K562 (cell line): ENCODE data around the gene HOXC10. TPM values are rescaled to one million over a fixed set of nuclear protein-coding genes. Genes with fewer than 3 reads are reported as not detected.

Experiments used
- ATAC-seq: fragments of 200-7000 bp; cut with Tn5 transposase; 3 replicates; pipeline ENCODE4 v1.9.1; 2020; ENCODE audit warnings: moderate library complexity
- Bru-seq: library from RNA; stranded (reverse); fragments of 400-500 nt; gene quantifications from one replicate; lab custom pipeline; 2021; lab: Mats Ljungman, UMichigan
- BruChase-seq, 2 experiments: library from RNA; stranded (reverse); fragments of 400-500 nt; gene quantifications; one replicate each; lab custom pipeline; 2021; lab: Mats Ljungman, UMichigan
- BruUV-seq: library from RNA; stranded (reverse); fragments of 400-500 nt; replicated peaks from 2 replicates; lab custom pipeline; 2021; lab: Mats Ljungman, UMichigan
- CTCF ChIA-PET: fragments of 300-600 bp; formaldehyde crosslinking; extraction: SDS; loops from one replicate; lab custom pipeline; 2021; ENCODE audit warnings: low intra/inter-chr PET ratio; lab: Yijun Ruan, JAX
- POLR2A ChIA-PET: fragments of 300-600, 350-650 bp; sonication (Branson Sonifier 250); formaldehyde crosslinking; extraction: SDS; loops from one replicate; lab custom pipeline; 2021; ENCODE audit warnings: antibody characterized with exemption, inconsistent platforms; lab: Yijun Ruan, JAX
- DNase-seq, 4 experiments: peaks; one replicate each; pipeline versions ENCODE4 v3.0.0 to v3.0.0-alpha.2; 2011 to 2018; ENCODE audit warnings: low spot score in 3 of 4, mixed read lengths in 3 of 4; ENCODE audit errors: extremely low read depth in 1 of 4
- FAIRE-seq: peaks from 2 replicates; lab custom pipeline; 2011; peaks lifted over from hg19 to GRCh38; lab: Jason Lieb, UNC
- H2AFZ ChIP-seq: 2 replicates; pipeline ENCODE4 v1.6.0; 2011; ENCODE audit warnings: low read depth, low read length, control low read depth, inconsistent platforms
- H3K27ac ChIP-seq: fragments of 200-600 bp; 3 replicates; pipeline ENCODE4 v1.8.0; 2011; ENCODE audit warnings: low read depth, mild to moderate bottlenecking, control low read depth, inconsistent platforms, low read length, moderate library complexity, mixed read lengths; ENCODE audit errors: extremely low read depth
- H3K27me3 ChIP-seq, 2 experiments: fragments of 300-600 bp in 1 of 2; 2 replicates in 1 of 2; 3 replicates in 1 of 2; pipeline versions ENCODE4 v1.6.0 to v1.8.0; 2011; ENCODE audit warnings: inconsistent platforms in 2 of 2, low read length in 2 of 2, mild to moderate bottlenecking in 1 of 2, mixed read lengths in 1 of 2, moderate library complexity in 1 of 2; ENCODE audit not compliant: control insufficient read depth in 2 of 2, insufficient read depth in 2 of 2
- H3K36me3 ChIP-seq: fragments of 300-600 bp; 3 replicates; pipeline ENCODE4 v1.8.0; 2011; ENCODE audit warnings: mild to moderate bottlenecking, low read length, inconsistent platforms; ENCODE audit not compliant: control insufficient read depth, insufficient read depth
- H3K4me1 ChIP-seq, 2 experiments: fragments of 200-600 bp in 1 of 2; replicated peaks in 1 of 2; 2 replicates in 1 of 2; 3 replicates in 1 of 2; pipeline versions ENCODE4 v1.5.1 to v1.8.0; 2011; ENCODE audit warnings: inconsistent platforms in 2 of 2, low read length in 2 of 2, mild to moderate bottlenecking in 1 of 2, mixed read lengths in 1 of 2, moderate library complexity in 1 of 2; ENCODE audit not compliant: control insufficient read depth in 2 of 2, insufficient read depth in 2 of 2
- H3K4me2 ChIP-seq: 2 replicates; pipeline ENCODE4 v1.6.1; 2011; ENCODE audit warnings: low read length, control low read depth, inconsistent platforms, mixed read lengths; ENCODE audit not compliant: insufficient read depth
- H3K4me3 ChIP-seq: fragments of 200-600 bp; sonication (generic), shearing (Covaris generic); 2 replicates; pipeline ENCODE4 v1.5.1; 2016; ENCODE audit warnings: control low read depth, inconsistent platforms
- H3K79me2 ChIP-seq: fragments of 200-600 bp; 3 replicates; pipeline ENCODE4 v1.8.0; 2011; ENCODE audit warnings: low read length, inconsistent platforms; ENCODE audit not compliant: control insufficient read depth, insufficient read depth
- H3K9ac ChIP-seq, 2 experiments: 2 replicates each; pipeline versions ENCODE4 v1.6.0 to v1.6.1; 2011; ENCODE audit warnings: low read depth in 2 of 2, low read length in 2 of 2, control low read depth in 1 of 2, inconsistent platforms in 1 of 2, mild to moderate bottlenecking in 1 of 2, mixed read lengths in 1 of 2; ENCODE audit not compliant: insufficient read depth in 1 of 2
- H3K9me1 ChIP-seq: one replicate; pipeline ENCODE4 v1.6.0; 2011; ENCODE audit warnings: inconsistent platforms, mild to moderate bottlenecking, low read length, moderate library complexity; ENCODE audit not compliant: control insufficient read depth, insufficient read depth
- H3K9me3 ChIP-seq: replicated peaks from 2 replicates; pipeline ENCODE4 v1.5.1; 2011; ENCODE audit warnings: low read depth, low read length, inconsistent platforms; ENCODE audit not compliant: control insufficient read depth, insufficient read depth
- H4K20me1 ChIP-seq: replicated peaks from 2 replicates; pipeline ENCODE4 v1.6.1; 2011; ENCODE audit warnings: low read length, inconsistent platforms, mixed read lengths; ENCODE audit not compliant: control insufficient read depth, insufficient read depth
- ESRRB ChIP-seq: fragments of 250-450 bp; sonication (Bioruptor Pico); IDR thresholded peaks from 2 replicates; pipeline ENCODE4 v1.5.0; 2020; ENCODE audit warnings: mild to moderate bottlenecking, moderate library complexity, borderline replicate concordance
- KHSRP ChIP-seq: fragments of 450-650 bp; IDR thresholded peaks from 2 replicates; pipeline ENCODE4 v1.6.1; 2017
- LCOR ChIP-seq: sonication (generic); formaldehyde crosslinking; IDR thresholded peaks from 2 replicates; pipeline ENCODE4 v1.8.0; 2022; ENCODE audit warnings: mild to moderate bottlenecking, missing genetic modification reagents
- NCOA2 ChIP-seq, 2 experiments: fragments of 450-650 bp; IDR thresholded peaks; 2 replicates each; pipeline ENCODE4 v1.6.1; 2018; ENCODE audit warnings: mild to moderate bottlenecking in 2 of 2, moderate library complexity in 1 of 2; ENCODE audit not compliant: partially characterized antibody in 2 of 2
- RB1 ChIP-seq: fragments of 450-650 bp; IDR thresholded peaks from 2 replicates; pipeline ENCODE4 v1.6.1; 2017; ENCODE audit warnings: low read depth, mild to moderate bottlenecking
- REST ChIP-seq, 2 experiments: fragments of 450-650 bp; formaldehyde crosslinking in 1 of 2; IDR thresholded peaks; 2 replicates each; pipeline versions ENCODE4 v1.4.0 to v1.6.1; 2014 to 2020; ENCODE audit warnings: mild to moderate bottlenecking in 2 of 2, borderline replicate concordance in 1 of 2, low read depth in 1 of 2
- WGBS: fragments of 100-300 bp; shearing (Covaris generic); methylation state at CpG from one replicate; pipeline ENCODE4 v1.1.6; 2016; ENCODE audit warnings: low coverage, mixed read lengths; ENCODE audit not compliant: insufficient coverage; ENCODE audit errors: missing lambda C conversion rate; 5-methylcytosine and 5-hydroxymethylcytosine counted together
- in situ Hi-C: fragments of 300-500 bp; cut with MboI; formaldehyde crosslinking; loops from 4 replicates; pipeline ENCODE4 v1.15.0; 2018; ENCODE audit warnings: inconsistent platforms, mixed read lengths
- intact Hi-C: fragments of 100-400 bp; cut with micrococcal nuclease; formaldehyde crosslinking; loops from 2 replicates; pipeline ENCODE4 v1.14.2; 2022
- long read RNA-seq, 3 experiments: library from polyadenylated mRNA in 2 of 3; library from RNA in 1 of 3; unstranded in 2 of 3; stranded (forward) in 1 of 3; transcript quantifications; one replicate each; pipeline ENCODE4 v2.0.0, GENCODE V29; 2019 to 2022
- polyA minus RNA-seq, 3 experiments: library from RNA; depleted of rRNA, polyadenylated mRNA; stranded (reverse); fragments of >200 nt; gene quantifications; 2 replicates each; pipeline ENCODE4 v1.2.3, GENCODE V29; 2011
- polyA plus RNA-seq, 8 experiments: library from polyadenylated mRNA; depleted of rRNA in 4 of 8; stranded (reverse) in 5 of 8; unstranded in 3 of 8; fragments of >200 nt; fragmentation: Nextera tagmentation in 2 of 8; fragmentation: Illumina TruSeq in 1 of 8; extraction: Ambion mirVana in 2 of 8; extraction: Trizol in 1 of 8; gene quantifications; 2 replicates each; pipeline versions ENCODE4 v1.2.1 to v1.2.3, GENCODE V29; 2011 to 2014; ENCODE audit warnings: inconsistent platforms in 1 of 8, missing spikeins in 1 of 8
- total RNA-seq, 7 experiments: library from RNA; depleted of rRNA in 6 of 7; stranded (reverse); fragments of >200 nt in 6 of 7; fragmentation: Illumina TruSeq in 2 of 7; extraction: Trizol in 2 of 7; gene quantifications; 2 replicates each; pipeline versions ENCODE4 v1.2.1 to v1.2.3, GENCODE V29; 2011 to 2021; ENCODE audit warnings: low replicate concordance in 1 of 7

The HOXC10 gene
- total RNA-seq (2011; cell fraction: chromatin; rRNA removed; ENCODE audit: low replicate concordance) = 0.25 TPM in 1 of 2 replicates, not detected in the other
- 0.53 TPM in 1 of 2 replicates, not detected in the other for total RNA-seq (2011; cell fraction: nucleolus; rRNA removed)
- 0.46 TPM in 1 of 2 replicates, not detected in the other for total RNA-seq (2011; cell fraction: nucleoplasm; rRNA removed)
- total RNA-seq (2014; rRNA removed) = 0.08 and 0.14 TPM in 2 replicates
- not detected in 2 replicates for total RNA-seq (2014; rRNA removed; fragmentation: Illumina TruSeq; extraction: Trizol)
- 0.23 TPM in 1 of 2 replicates, not detected in the other for total RNA-seq (2015; rRNA removed; fragmentation: Illumina TruSeq; extraction: Trizol)
- total RNA-seq (2021) = 0.35 and 0.69 TPM in 2 replicates
- polyA plus RNA-seq (2011; rRNA removed) = 0.08 and 0.13 TPM in 2 replicates
- 0.15 and 0.33 TPM in 2 replicates for polyA plus RNA-seq (2011; cell fraction: cytosol; rRNA removed)
- polyA plus RNA-seq (2011; cell fraction: nucleus; rRNA removed) = 0.21 TPM in 1 of 2 replicates, not detected in the other
- polyA plus RNA-seq (2012) = 0.64 and 0.75 TPM in 2 replicates
- 0.37 and 0.77 TPM in 2 replicates for polyA plus RNA-seq (2014; fragmentation: Illumina TruSeq; extraction: Trizol)
- polyA plus RNA-seq (2014; fragmentation: Nextera tagmentation; extraction: Ambion mirVana) = under 1 TPM; 0.25 to 0.42 TPM
- polyA plus RNA-seq (2014; rRNA removed) = 0.63 and 0.73 TPM in 2 replicates
- 0.24 TPM in 1 of 2 replicates, not detected in the other for polyA minus RNA-seq (2011; rRNA and poly(A)+ RNA removed)
- polyA minus RNA-seq (2011; cell fraction: cytosol; rRNA and poly(A)+ RNA removed) = 0.64 and 1.6 TPM in 2 replicates
- polyA minus RNA-seq (2011; cell fraction: nucleus; rRNA and poly(A)+ RNA removed) = 0.67 TPM in 2 replicates
- percentile 25 among the genes with signal in this experiment for Bru-seq, nascent RNA
- BruChase-seq, experiment 1, labeled RNA remaining after a 2-hour chase = percentile 35 among the genes with signal in this experiment
- percentile 35 among the genes with signal in this experiment for BruChase-seq, experiment 2, labeled RNA remaining after a 6-hour chase
- long read RNA-seq, experiment 1, partial matches to known transcripts = 0 of 2 reads
- long read RNA-seq, experiment 1, other reads (novel, unspliced or antisense) = 1 of 2 reads
- long read RNA-seq, experiment 2 = 0 reads
- long read RNA-seq, experiment 3 = 0 reads

- peak within 1 kb of the TSS in 1 of 2 experiments; percentile 10; a peak in 2 of 4 replicates for H3K9ac ChIP-seq
- H3K27me3 ChIP-seq = peaks cover 18 to 21% of the 10 kb centered on the region in 2 experiments
- CTCF ChIA-PET = interaction anchor here (1.1 to 3.9 kb wide), 8 partner anchors 19 to 395 kb away, joined by 3 to 26 read pairs (median 8); no protein-coding TSS in a partner anchor
- TF ChIP-seq RB1 = peak; percentile 84
- TF ChIP-seq ESRRB (CRISPR knock-in tag) = no peak
- no peak for TF ChIP-seq NCOA2 (IDR thresholded peaks at IDR 0.05; ENCODE audit: partially characterized antibody in 2 of 2)
- TF ChIP-seq LCOR (CRISPR knock-in tag) = peak; percentile 64; the same call in 1 of the 2 replicates
- TF ChIP-seq REST (IDR thresholded peaks at IDR 0.05; ENCODE audit: borderline replicate concordance) = peak; percentile 82
- no peak for TF ChIP-seq REST (CRISPR knock-in tag; IDR thresholded peaks at IDR 0.05; ENCODE audit: low read depth)
- peak; percentile 32; the same call in 1 of the 2 replicates for TF ChIP-seq KHSRP
Observed at GRCh38 chr12:53984901-53985691, at the start of gene HOXC10. Gene HOXC10 (plus strand): TSS chr12:53985146. CDS start chr12:53985260, 114 bp downstream.

More at GRCh38 chr12:53984901-53985691, at the start of gene HOXC10:
- Histone ChIP-seq H3K36me3 (no peaks in the 10 kb centered on the region), H3K9me1 (no peaks in the 10 kb centered on the region), H3K4me1 (peaks cover 29 to 43% of the 10 kb centered on the region in 2 experiments), H4K20me1 (no peaks in the 10 kb centered on the region), H3K4me2 (peak within 1 kb of the TSS; percentile 46; the same call in 1 of the 2 replicates), H3K9me3 (no peaks in the 10 kb centered on the region), H3K79me2 (no peaks in the 10 kb centered on the region), H3K4me3 (no peak within 1 kb of the TSS; the same call in 1 of the 2 replicates), H3K27ac (no peak within 1 kb of the TSS), H2AFZ (peak within 1 kb of the TSS; percentile 78)
- intact Hi-C loops = loop anchor here (1.0 to 10.0 kb wide), 3 partner anchors 20 to 380 kb away; partner anchors contain the start of gene GPR84
- DNase-seq (peak; percentile 91 to 97 (median 92)), FAIRE-seq (peak; percentile 99), ATAC-seq (peak; percentile 80)
- no TSS peak for BruUV-seq
- POLR2A ChIA-PET = interaction anchor here (0.9 to 1.2 kb wide), 3 partner anchors 16 to 266 kb away, joined by 3 to 4 read pairs (median 3); no protein-coding TSS in a partner anchor
- in situ Hi-C loops = loop anchor here (5.0 to 10.0 kb wide), 2 partner anchors 217 to 380 kb away; partner anchors contain the start of gene GPR84
- 53% methylated on average over 33 of the region's 55 CpGs for WGBS
